HEK293 (cell line): Measurements from ENCODE around the gene FRRS1L.
A peak's percentile ranks its signal among the peaks of the same experiment; 100 is the strongest.

Source experiments
- CTCF ChIA-PET: fragments of 350-600 bp; formaldehyde crosslinking; extraction: SDS; loops from one replicate; lab custom pipeline; 2021; ENCODE audit warnings: antibody characterized with exemption; lab: Yijun Ruan, JAX
- POLR2A ChIA-PET: fragments of 300-600 bp; formaldehyde crosslinking; extraction: SDS; loops from one replicate; lab custom pipeline; 2020; ENCODE audit warnings: antibody characterized with exemption, inconsistent platforms; lab: Yijun Ruan, JAX
- H3K27ac ChIP-seq: fragments of 200-500 bp; sonication (Bioruptor generic); 2 replicates; pipeline ENCODE4 v1.5.1; 2014; ENCODE audit warnings: low read depth, low read length, control low read depth, inconsistent platforms; ENCODE audit errors: extremely low read depth
- H3K36me3 ChIP-seq, 2 experiments: fragments of 200-500 bp in 1 of 2; sonication (Bioruptor generic) in 1 of 2; 1 replicate in 1 of 2; 2 replicates in 1 of 2; pipeline ENCODE4 v1.5.1; 2014 to 2017; ENCODE audit warnings: inconsistent platforms in 2 of 2, low read length in 2 of 2; ENCODE audit not compliant: control insufficient read depth in 2 of 2, insufficient read depth in 1 of 2
- H3K4me1 ChIP-seq: fragments of 200-500 bp; sonication (Bioruptor generic); 2 replicates; pipeline ENCODE4 v1.5.1; 2014; ENCODE audit warnings: mild to moderate bottlenecking, low read length, inconsistent platforms; ENCODE audit not compliant: control insufficient read depth, insufficient read depth
- H3K4me3 ChIP-seq: 2 replicates; pipeline ENCODE4 v1.5.1; 2011; ENCODE audit warnings: low read depth, mild to moderate bottlenecking, control low read depth, low read length, moderate library complexity
- H3K9me3 ChIP-seq: fragments of 200-500 bp; sonication (Bioruptor generic); 2 replicates; pipeline ENCODE4 v1.5.1; 2014; ENCODE audit warnings: low read depth, low read length, inconsistent platforms; ENCODE audit not compliant: control insufficient read depth, insufficient read depth
- CTCF ChIP-seq: fragments of 450-650 bp; formaldehyde crosslinking; IDR thresholded peaks from 2 replicates; pipeline ENCODE4 v1.5.1; 2016; ENCODE audit warnings: missing biosample characterization, missing genetic modification characterization
- SCRT1 ChIP-seq: fragments of 450-650 bp; formaldehyde crosslinking; IDR thresholded peaks from 2 replicates; pipeline ENCODE4 v1.5.1; 2016; ENCODE audit warnings: missing biosample characterization, missing genetic modification characterization, borderline replicate concordance
- SCRT2 ChIP-seq: fragments of 450-650 bp; formaldehyde crosslinking; IDR thresholded peaks from 2 replicates; pipeline ENCODE4 v1.5.1; 2016; ENCODE audit warnings: missing biosample characterization, missing genetic modification characterization
- SP3 ChIP-seq: fragments of 450-650 bp; formaldehyde crosslinking; IDR thresholded peaks from 2 replicates; pipeline ENCODE4 v1.5.1; 2016; ENCODE audit warnings: missing biosample characterization, missing genetic modification characterization
- ZBTB11 ChIP-seq: fragments of 450-650 bp; formaldehyde crosslinking; conservative IDR thresholded peaks from 2 replicates; pipeline ENCODE4 v1.5.1; 2016; ENCODE audit warnings: low read depth, missing biosample characterization, missing genetic modification characterization
- ZBTB6 ChIP-seq: fragments of 450-650 bp; formaldehyde crosslinking; IDR thresholded peaks from 2 replicates; pipeline ENCODE4 v1.5.1; 2017; ENCODE audit warnings: missing biosample characterization, missing genetic modification characterization
- ZNF23 ChIP-seq: fragments of 450-650 bp; formaldehyde crosslinking; IDR thresholded peaks from 2 replicates; pipeline ENCODE4 v1.5.1; 2016; ENCODE audit warnings: missing biosample characterization, missing genetic modification characterization, borderline replicate concordance
- ZNF24 ChIP-seq: fragments of 450-650 bp; formaldehyde crosslinking; IDR thresholded peaks from 2 replicates; pipeline ENCODE4 v1.5.1; 2016; ENCODE audit warnings: missing biosample characterization, missing genetic modification characterization
- ZNF26 ChIP-seq: fragments of 450-650 bp; formaldehyde crosslinking; IDR thresholded peaks from 2 replicates; pipeline ENCODE4 v1.5.1; 2016; ENCODE audit warnings: missing biosample characterization, missing genetic modification characterization
- ZNF280C ChIP-seq: fragments of 450-650 bp; formaldehyde crosslinking; IDR thresholded peaks from 2 replicates; pipeline ENCODE4 v1.5.1; 2016; ENCODE audit warnings: missing biosample characterization, missing genetic modification characterization
- ZNF404 ChIP-seq: fragments of 450-650 bp; formaldehyde crosslinking; IDR thresholded peaks from 2 replicates; pipeline ENCODE4 v1.5.1; 2017; ENCODE audit warnings: missing biosample characterization, missing genetic modification characterization
- ZNF488 ChIP-seq: fragments of 450-650 bp; formaldehyde crosslinking; IDR thresholded peaks from 2 replicates; pipeline ENCODE4 v1.5.1; 2016; ENCODE audit warnings: missing biosample characterization, missing genetic modification characterization
- ZNF621 ChIP-seq: fragments of 450-650 bp; formaldehyde crosslinking; IDR thresholded peaks from 2 replicates; pipeline ENCODE4 v1.5.1; 2017; ENCODE audit warnings: missing biosample characterization, missing genetic modification characterization
- ZNF704 ChIP-seq: fragments of 450-650 bp; formaldehyde crosslinking; IDR thresholded peaks from 2 replicates; pipeline ENCODE4 v1.5.1; 2016; ENCODE audit warnings: missing biosample characterization, missing genetic modification characterization
- ZNF768 ChIP-seq: fragments of 450-650 bp; formaldehyde crosslinking; IDR thresholded peaks from 2 replicates; pipeline ENCODE4 v1.5.1; 2018; ENCODE audit warnings: missing biosample characterization, mild to moderate bottlenecking, missing genetic modification characterization
- ZNF792 ChIP-seq: fragments of 450-650 bp; formaldehyde crosslinking; IDR thresholded peaks from 2 replicates; pipeline ENCODE4 v1.5.1; 2016; ENCODE audit warnings: missing biosample characterization, missing genetic modification characterization
- ZSCAN23 ChIP-seq: fragments of 450-650 bp; formaldehyde crosslinking; IDR thresholded peaks from 2 replicates; pipeline ENCODE4 v1.5.1; 2016; ENCODE audit warnings: missing biosample characterization, missing genetic modification characterization

The FRRS1L gene

GRCh38 chr9:109182940-109183798 lies 16.1 kb upstream of the FRRS1L start (continued):
- no peak for TF ChIP-seq ZNF26 (tag by site-specific recombination)
- TF ChIP-seq ZNF488 = no peak
- TF ChIP-seq CTCF = 0 out of 2 replicates have a peak, but pooled peaks have one; percentile 9
- TF ChIP-seq SCRT2 (tag by site-specific recombination) = no peak
- peak; percentile 50; the same call in 1 of the 2 replicates for TF ChIP-seq ZBTB11

- Histone ChIP-seq H3K36me3 (no peaks in the 10 kb centered on the region), H3K4me3 (no peak overlapping the region), H3K27ac (no peak overlapping the region), H3K4me1 (no peaks in the 10 kb centered on the region), H3K9me3 (no peaks in the 10 kb centered on the region)
- ChIA-PET CTCF (interaction anchor here (0.9 to 2.3 kb wide), 16 partner anchors 10 to 342 kb away, joined by 3 to 25 read pairs (median 4); no protein-coding TSS in a partner anchor), POLR2A (no interaction called here)
- no peak for TF ChIP-seq ZNF704 (tag by site-specific recombination)
- TF ChIP-seq ZNF280C (tag by site-specific recombination) = no peak
- no peak for TF ChIP-seq SP3 (tag by site-specific recombination)
Observed at GRCh38 chr9:109182550-109182939, 15.5 kb upstream of the FRRS1L start.

- no peak overlapping the region for H3K27ac ChIP-seq
- no peaks in the 10 kb centered on the region for H3K36me3 ChIP-seq
- no peaks in the 10 kb centered on the region for H3K9me3 ChIP-seq
- ChIA-PET POLR2A (no interaction called here), CTCF (no interaction called here)
- no peak overlapping the region for H3K4me3 ChIP-seq
- no peaks in the 10 kb centered on the region for H3K4me1 ChIP-seq
- TF ChIP-seq ZNF768 (no peak), ZSCAN23 (tag by site-specific recombination) (no peak), ZNF621 (tag by site-specific recombination) (no peak), ZNF23 (tag by site-specific recombination) (no peak), ZNF24 (no peak), SCRT1 (no peak), ZNF792 (tag by site-specific recombination) (no peak), ZNF404 (no peak), ZBTB6 (tag by site-specific recombination) (no peak)
Observed at GRCh38 chr9:109181284-109181683, 14.2 kb upstream of the FRRS1L start.
